SK-N-SH (cell line): ENCODE results near the gene SND1. TPM values are rescaled to one million over a fixed set of nuclear protein-coding genes. Genes with fewer than 3 reads are reported as not detected.
A peak's percentile ranks its signal among the peaks of the same experiment; 100 is the strongest.

Experiments used
- CTCF ChIA-PET: fragments of 300-600, 350-600 bp; formaldehyde crosslinking; extraction: SDS; loops from one replicate; lab custom pipeline; 2021; lab: Yijun Ruan, JAX
- POLR2A ChIA-PET: fragments of 350-600 bp; sonication (Branson Sonifier 250); formaldehyde crosslinking; extraction: SDS; loops from one replicate; lab custom pipeline; 2020; ENCODE audit warnings: antibody characterized with exemption, inconsistent platforms; lab: Yijun Ruan, JAX
- DNase-seq: peaks from one replicate; pipeline ENCODE4 v3.0.0; 2012
- H2AFZ ChIP-seq: fragments of 200-600 bp; sonication (generic); 2 replicates; pipeline ENCODE4 v1.8.1; 2016; ENCODE audit warnings: antibody characterized with exemption, mild to moderate bottlenecking, low read depth
- H3F3A ChIP-seq: fragments of 200-600 bp; sonication (generic); replicated peaks from 2 replicates; pipeline ENCODE3; 2016; ENCODE audit warnings: antibody characterized with exemption, mild to moderate bottlenecking; ENCODE audit not compliant: insufficient read depth
- H3K27ac ChIP-seq, 2 experiments: fragments of 200-500 bp in 1 of 2; fragments of 200-600 bp in 1 of 2; sonication (Bioruptor generic) in 1 of 2; sonication (generic), shearing (Covaris generic) in 1 of 2; 2 replicates each; pipeline versions ENCODE4 v1.5.1 to v1.6.1; 2014 to 2016; ENCODE audit warnings: low read depth in 2 of 2, inconsistent platforms in 1 of 2, low read length in 1 of 2, mild to moderate bottlenecking in 1 of 2, mixed read lengths in 1 of 2
- H3K27me3 ChIP-seq: fragments of 200-600 bp; sonication (generic), shearing (Covaris generic); 2 replicates; pipeline ENCODE4 v1.6.1; 2016; ENCODE audit warnings: mixed run types; ENCODE audit not compliant: insufficient read depth
- H3K36me3 ChIP-seq, 2 experiments: fragments of 200-500 bp in 1 of 2; fragments of 200-600 bp in 1 of 2; sonication (Bioruptor generic) in 1 of 2; sonication (generic) in 1 of 2; replicated peaks in 1 of 2; 2 replicates each; pipeline versions ENCODE3 to v1.5.1; 2014 to 2016; ENCODE audit warnings: low read length in 1 of 2, mild to moderate bottlenecking in 1 of 2; ENCODE audit not compliant: insufficient read depth in 2 of 2, control insufficient read depth in 1 of 2
- H3K4me1 ChIP-seq, 2 experiments: fragments of 200-500 bp in 1 of 2; fragments of 200-600 bp in 1 of 2; sonication (Bioruptor generic) in 1 of 2; sonication (generic), shearing (Covaris generic) in 1 of 2; 2 replicates each; pipeline versions ENCODE4 v1.5.1 to v1.6.1; 2014 to 2016; ENCODE audit warnings: low read depth in 1 of 2, low read length in 1 of 2, mixed run types in 1 of 2; ENCODE audit not compliant: insufficient read depth in 2 of 2, control insufficient read depth in 1 of 2
- H3K4me2 ChIP-seq: fragments of 200-600 bp; sonication (generic), shearing (Covaris generic); 2 replicates; pipeline ENCODE4 v1.6.1; 2017; ENCODE audit warnings: mixed run types
- H3K4me3 ChIP-seq, 2 experiments: fragments of 200-500 bp in 1 of 2; fragments of 200-600 bp in 1 of 2; sonication (Bioruptor generic) in 1 of 2; sonication (generic), shearing (Covaris generic) in 1 of 2; 2 replicates each; pipeline versions ENCODE4 v1.5.1 to v1.8.1; 2014 to 2016; ENCODE audit warnings: low read depth in 2 of 2, inconsistent platforms in 1 of 2, low read length in 1 of 2, mild to moderate bottlenecking in 1 of 2, mixed read lengths in 1 of 2, moderate library complexity in 1 of 2
- H3K79me2 ChIP-seq: fragments of 200-600 bp; sonication (generic); 2 replicates; pipeline ENCODE4 v1.8.1; 2017; ENCODE audit warnings: mild to moderate bottlenecking; ENCODE audit not compliant: insufficient read depth
- H3K9ac ChIP-seq: fragments of 200-600 bp; sonication (generic); 2 replicates; pipeline ENCODE4 v1.6.1; 2017; ENCODE audit warnings: mixed run types
- H3K9me2 ChIP-seq: fragments of 200-600 bp; sonication (generic); 2 replicates; pipeline ENCODE4 v1.6.1; 2017; ENCODE audit warnings: mixed run types
- H3K9me3 ChIP-seq: fragments of 200-600 bp; sonication (generic); 2 replicates; pipeline ENCODE4 v1.6.1; 2017; ENCODE audit warnings: mixed run types, mild to moderate bottlenecking, moderate library complexity
- H4K20me1 ChIP-seq: fragments of 200-600 bp; sonication (generic); 2 replicates; pipeline ENCODE4 v1.6.1; 2017; ENCODE audit warnings: mild to moderate bottlenecking, mixed run types; ENCODE audit not compliant: insufficient read depth
- EZH2phosphoT487 ChIP-seq: fragments of 200-600 bp; sonication (generic); IDR thresholded peaks from 2 replicates; pipeline ENCODE4 v1.6.1; 2017; ENCODE audit warnings: low read depth, mixed run types, mild to moderate bottlenecking, antibody characterized with exemption, moderate library complexity, borderline replicate concordance
- MEF2A ChIP-seq: IDR thresholded peaks from 2 replicates; pipeline ENCODE4 v1.4.0; 2012; ENCODE audit warnings: low read depth, borderline replicate concordance
- RAD21 ChIP-seq: IDR thresholded peaks from 2 replicates; pipeline ENCODE4 v1.6.1; 2012; ENCODE audit warnings: mild to moderate bottlenecking, low read length
- RCOR1 ChIP-seq: fragments of 150-350 bp; IDR thresholded peaks from 2 replicates; pipeline ENCODE4 v1.6.1; 2017; ENCODE audit warnings: antibody characterized with exemption, low read length
- RFX5 ChIP-seq: IDR thresholded peaks from 2 replicates; pipeline ENCODE4 v1.6.1; 2012; ENCODE audit warnings: mild to moderate bottlenecking, improper control_type of control experiment, low read length
- WGBS: methylation state at CpG from one replicate; pipeline ENCODE4 v1.1.6; 2017; ENCODE audit warnings: low lambda C conversion rate; 5-methylcytosine and 5-hydroxymethylcytosine counted together
- polyA plus RNA-seq, 3 experiments: library from polyadenylated mRNA; depleted of rRNA; stranded (reverse); fragments of >200 nt; gene quantifications; 2 replicates each; pipeline ENCODE4 v1.2.3, GENCODE V29; 2012
- TF ChIP-seq, protein P1 (sequence below): IDR thresholded peaks from 2 replicates; pipeline ENCODE4 v1.6.1; 2012; ENCODE audit warnings: mild to moderate bottlenecking, low read depth, low read length, moderate library complexity
- TF ChIP-seq, protein P2 (sequence below): IDR thresholded peaks from 2 replicates; pipeline ENCODE4 v1.4.0; 2012; ENCODE audit warnings: low read depth, borderline replicate concordance
- TF ChIP-seq, protein P3 (sequence below): fragments of 200-600 bp; sonication (generic); IDR thresholded peaks from 2 replicates; pipeline ENCODE4 v1.6.1; 2017; ENCODE audit warnings: antibody characterized with exemption, mild to moderate bottlenecking, moderate library complexity
- TF ChIP-seq, protein P4 (sequence below): IDR thresholded peaks from 2 replicates; pipeline ENCODE4 v1.4.0; 2012; ENCODE audit warnings: low read depth, borderline replicate concordance

Gene SND1
- polyA plus RNA-seq, 1 of the 3 experiments (the other 2 are of a cell fraction): 165 TPM

DNA sequence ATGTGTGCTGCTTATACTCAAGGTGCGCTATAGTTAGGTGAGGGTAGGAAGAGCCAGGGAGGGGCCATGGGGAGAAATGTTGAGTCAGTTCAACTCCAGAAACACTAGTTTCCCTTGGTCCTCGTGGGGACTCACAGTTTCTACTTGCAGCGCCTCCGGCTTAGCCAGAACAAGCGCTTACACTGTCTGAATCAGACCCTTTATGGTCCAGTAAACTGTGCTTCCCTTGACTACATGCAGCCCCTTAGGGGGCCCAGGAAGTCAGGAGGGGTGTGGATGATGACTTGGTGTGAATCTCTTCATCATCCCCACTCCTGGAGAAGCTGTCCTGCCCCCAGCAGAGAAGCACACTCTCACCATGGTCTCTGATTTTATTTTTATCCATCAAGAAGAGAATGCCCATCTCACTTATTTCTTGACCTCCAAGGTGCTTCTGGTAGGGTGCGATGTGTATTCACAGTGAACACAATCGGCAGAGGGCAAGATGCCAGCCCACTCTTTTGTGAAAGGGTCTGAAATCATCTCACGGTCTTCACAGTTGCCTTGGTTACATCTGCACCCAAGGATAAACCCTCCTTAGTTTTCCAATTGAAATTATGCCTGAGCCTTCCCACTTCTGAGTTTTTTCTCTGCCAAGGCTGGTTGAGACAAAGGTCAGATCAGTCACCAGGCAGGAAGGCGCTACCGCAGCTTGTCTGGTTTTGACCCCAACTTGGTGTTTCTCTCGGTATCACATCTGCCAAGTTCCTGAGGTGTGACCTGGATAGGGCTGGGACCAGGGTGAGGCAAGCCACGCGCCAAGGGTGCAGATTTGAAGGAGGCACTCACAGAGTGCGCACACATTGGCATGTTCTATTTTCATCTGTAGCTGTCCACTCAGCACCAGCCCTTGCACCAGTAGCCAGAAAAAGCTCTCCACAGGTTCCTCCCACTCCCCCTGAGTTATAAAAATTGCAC lies 441.9 kb downstream of the SND1 start:
- Histone ChIP-seq H3K9me3 (no peaks in the 10 kb centered on the region), H3F3A (no peaks in the 10 kb centered on the region), H3K9me2 (no peaks in the 10 kb centered on the region), H3K27me3 (no peaks in the 10 kb centered on the region), H3K4me1 (peaks cover 0 to 31% of the 10 kb centered on the region in 2 experiments; a peak in 2 of 4 replicates), H3K79me2 (no peaks in the 10 kb centered on the region), H3K4me3 (no peak overlapping the region), H3K27ac (no peak overlapping the region), H4K20me1 (no peaks in the 10 kb centered on the region)
- WGBS: 97% methylated on average over 11 of the region's 14 CpGs
- CTCF ChIA-PET: interaction anchor here (1.8 to 3.3 kb wide), 4 partner anchors 11 to 386 kb away, joined by 4 to 8 read pairs (median 6); no protein-coding TSS in a partner anchor
- POLR2A ChIA-PET: no interaction called here
- no peak for DNase-seq
- TF ChIP-seq, protein P1, sequence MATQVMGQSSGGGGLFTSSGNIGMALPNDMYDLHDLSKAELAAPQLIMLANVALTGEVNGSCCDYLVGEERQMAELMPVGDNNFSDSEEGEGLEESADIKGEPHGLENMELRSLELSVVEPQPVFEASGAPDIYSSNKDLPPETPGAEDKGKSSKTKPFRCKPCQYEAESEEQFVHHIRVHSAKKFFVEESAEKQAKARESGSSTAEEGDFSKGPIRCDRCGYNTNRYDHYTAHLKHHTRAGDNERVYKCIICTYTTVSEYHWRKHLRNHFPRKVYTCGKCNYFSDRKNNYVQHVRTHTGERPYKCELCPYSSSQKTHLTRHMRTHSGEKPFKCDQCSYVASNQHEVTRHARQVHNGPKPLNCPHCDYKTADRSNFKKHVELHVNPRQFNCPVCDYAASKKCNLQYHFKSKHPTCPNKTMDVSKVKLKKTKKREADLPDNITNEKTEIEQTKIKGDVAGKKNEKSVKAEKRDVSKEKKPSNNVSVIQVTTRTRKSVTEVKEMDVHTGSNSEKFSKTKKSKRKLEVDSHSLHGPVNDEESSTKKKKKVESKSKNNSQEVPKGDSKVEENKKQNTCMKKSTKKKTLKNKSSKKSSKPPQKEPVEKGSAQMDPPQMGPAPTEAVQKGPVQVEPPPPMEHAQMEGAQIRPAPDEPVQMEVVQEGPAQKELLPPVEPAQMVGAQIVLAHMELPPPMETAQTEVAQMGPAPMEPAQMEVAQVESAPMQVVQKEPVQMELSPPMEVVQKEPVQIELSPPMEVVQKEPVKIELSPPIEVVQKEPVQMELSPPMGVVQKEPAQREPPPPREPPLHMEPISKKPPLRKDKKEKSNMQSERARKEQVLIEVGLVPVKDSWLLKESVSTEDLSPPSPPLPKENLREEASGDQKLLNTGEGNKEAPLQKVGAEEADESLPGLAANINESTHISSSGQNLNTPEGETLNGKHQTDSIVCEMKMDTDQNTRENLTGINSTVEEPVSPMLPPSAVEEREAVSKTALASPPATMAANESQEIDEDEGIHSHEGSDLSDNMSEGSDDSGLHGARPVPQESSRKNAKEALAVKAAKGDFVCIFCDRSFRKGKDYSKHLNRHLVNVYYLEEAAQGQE: peak; percentile 76
- TF ChIP-seq EZH2phosphoT487: no peak
- TF ChIP-seq, all 33 proteins: peak for 1
- Histone ChIP-seq H3K4me2 (no peak overlapping the region), H3K9ac (no peak overlapping the region), H2AFZ (no peak overlapping the region), H3K36me3 (peaks cover 29 to 62% of the 10 kb centered on the region in 2 experiments)

DNA sequence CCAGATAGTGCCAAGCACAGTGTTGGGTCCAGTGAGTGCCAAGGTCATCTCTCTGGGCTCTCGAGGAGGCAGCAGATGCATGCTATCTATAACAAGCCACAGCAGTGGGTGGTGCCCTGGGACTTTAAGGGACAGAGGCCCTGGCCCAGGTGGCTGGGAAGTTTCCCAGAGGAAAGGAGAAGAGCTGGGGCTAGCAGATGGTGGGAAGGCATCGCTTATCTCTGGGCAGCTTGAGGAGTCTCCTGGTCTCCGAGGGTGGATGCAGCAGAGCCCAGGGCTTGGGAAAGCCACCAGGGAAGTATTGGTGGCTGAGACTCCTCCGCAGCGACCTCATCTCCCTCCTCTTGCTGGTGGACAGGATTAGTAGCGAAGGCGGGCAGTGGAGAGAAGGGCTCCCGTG lies 442.7 kb downstream of the SND1 start:
- Histone ChIP-seq H4K20me1 (no peaks in the 10 kb centered on the region), H3K4me3 (no peak overlapping the region), H3K9me3 (no peaks in the 10 kb centered on the region), H3K9ac (no peak overlapping the region), H3K27me3 (no peaks in the 10 kb centered on the region), H3K4me2 (no peak overlapping the region), H3K36me3 (peaks cover 29 to 58% of the 10 kb centered on the region in 2 experiments), H3K79me2 (no peaks in the 10 kb centered on the region), H3F3A (no peaks in the 10 kb centered on the region), H2AFZ (no peak overlapping the region), H3K9me2 (no peaks in the 10 kb centered on the region), H3K4me1 (peaks cover 0 to 34% of the 10 kb centered on the region in 2 experiments; a peak in 2 of 4 replicates), H3K27ac (no peak overlapping the region; a peak in 1 of 4 replicates)
- WGBS: 94% methylated on average over 8 of the region's 8 CpGs
- DNase-seq: no peak
- ChIA-PET POLR2A (no interaction called here), CTCF (interaction anchor here (1.8 to 2.5 kb wide), 3 partner anchors 10 to 114 kb away, joined by 6 to 14 read pairs (median 7); no protein-coding TSS in a partner anchor)
- TF ChIP-seq MEF2A: no peak
- TF ChIP-seq, protein P2, sequence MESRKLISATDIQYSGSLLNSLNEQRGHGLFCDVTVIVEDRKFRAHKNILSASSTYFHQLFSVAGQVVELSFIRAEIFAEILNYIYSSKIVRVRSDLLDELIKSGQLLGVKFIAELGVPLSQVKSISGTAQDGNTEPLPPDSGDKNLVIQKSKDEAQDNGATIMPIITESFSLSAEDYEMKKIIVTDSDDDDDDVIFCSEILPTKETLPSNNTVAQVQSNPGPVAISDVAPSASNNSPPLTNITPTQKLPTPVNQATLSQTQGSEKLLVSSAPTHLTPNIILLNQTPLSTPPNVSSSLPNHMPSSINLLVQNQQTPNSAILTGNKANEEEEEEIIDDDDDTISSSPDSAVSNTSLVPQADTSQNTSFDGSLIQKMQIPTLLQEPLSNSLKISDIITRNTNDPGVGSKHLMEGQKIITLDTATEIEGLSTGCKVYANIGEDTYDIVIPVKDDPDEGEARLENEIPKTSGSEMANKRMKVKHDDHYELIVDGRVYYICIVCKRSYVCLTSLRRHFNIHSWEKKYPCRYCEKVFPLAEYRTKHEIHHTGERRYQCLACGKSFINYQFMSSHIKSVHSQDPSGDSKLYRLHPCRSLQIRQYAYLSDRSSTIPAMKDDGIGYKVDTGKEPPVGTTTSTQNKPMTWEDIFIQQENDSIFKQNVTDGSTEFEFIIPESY: no peak
- no peak for TF ChIP-seq EZH2phosphoT487
- no peak for TF ChIP-seq RFX5
- TF ChIP-seq, protein P1: no peak
- no peak for TF ChIP-seq RCOR1
- TF ChIP-seq, protein P3, sequence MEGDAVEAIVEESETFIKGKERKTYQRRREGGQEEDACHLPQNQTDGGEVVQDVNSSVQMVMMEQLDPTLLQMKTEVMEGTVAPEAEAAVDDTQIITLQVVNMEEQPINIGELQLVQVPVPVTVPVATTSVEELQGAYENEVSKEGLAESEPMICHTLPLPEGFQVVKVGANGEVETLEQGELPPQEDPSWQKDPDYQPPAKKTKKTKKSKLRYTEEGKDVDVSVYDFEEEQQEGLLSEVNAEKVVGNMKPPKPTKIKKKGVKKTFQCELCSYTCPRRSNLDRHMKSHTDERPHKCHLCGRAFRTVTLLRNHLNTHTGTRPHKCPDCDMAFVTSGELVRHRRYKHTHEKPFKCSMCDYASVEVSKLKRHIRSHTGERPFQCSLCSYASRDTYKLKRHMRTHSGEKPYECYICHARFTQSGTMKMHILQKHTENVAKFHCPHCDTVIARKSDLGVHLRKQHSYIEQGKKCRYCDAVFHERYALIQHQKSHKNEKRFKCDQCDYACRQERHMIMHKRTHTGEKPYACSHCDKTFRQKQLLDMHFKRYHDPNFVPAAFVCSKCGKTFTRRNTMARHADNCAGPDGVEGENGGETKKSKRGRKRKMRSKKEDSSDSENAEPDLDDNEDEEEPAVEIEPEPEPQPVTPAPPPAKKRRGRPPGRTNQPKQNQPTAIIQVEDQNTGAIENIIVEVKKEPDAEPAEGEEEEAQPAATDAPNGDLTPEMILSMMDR: no peak
- TF ChIP-seq RAD21: no peak
- TF ChIP-seq, protein P4, sequence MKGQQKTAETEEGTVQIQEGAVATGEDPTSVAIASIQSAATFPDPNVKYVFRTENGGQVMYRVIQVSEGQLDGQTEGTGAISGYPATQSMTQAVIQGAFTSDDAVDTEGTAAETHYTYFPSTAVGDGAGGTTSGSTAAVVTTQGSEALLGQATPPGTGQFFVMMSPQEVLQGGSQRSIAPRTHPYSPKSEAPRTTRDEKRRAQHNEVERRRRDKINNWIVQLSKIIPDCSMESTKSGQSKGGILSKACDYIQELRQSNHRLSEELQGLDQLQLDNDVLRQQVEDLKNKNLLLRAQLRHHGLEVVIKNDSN: no peak
